ELF-1 (cell line): ENCODE measurements around the gene UNC13C.

Source experiments
- DNase-seq: peaks from one replicate; pipeline ENCODE4 v3.0.0-alpha.2; 2016; ENCODE audit warnings: low read depth, low spot score

Gene UNC13C

GRCh38 chr15:54109014-54109413, 130.8 kb downstream of the UNC13C start:
- no peak for DNase-seq

- DNase-seq = no peak
Observed at GRCh38 chr15:54119051-54119450, 140.8 kb downstream of the UNC13C start.

GRCh38 chr15:54120949-54121463, 142.8 kb downstream of the UNC13C start:
- no peak for DNase-seq

GRCh38 chr15:54127574-54127973, 149.3 kb downstream of the UNC13C start:
- no peak for DNase-seq

GRCh38 chr15:54131410-54131809, 153.2 kb downstream of the UNC13C start:
- no peak for DNase-seq

GRCh38 chr15:54149115-54149531, 170.9 kb downstream of the UNC13C start:
- no peak for DNase-seq

- no peak for DNase-seq
Observed at GRCh38 chr15:54150255-54150654, 172.0 kb downstream of the UNC13C start.

GRCh38 chr15:54159012-54159411, 180.8 kb downstream of the UNC13C start:
- no peak for DNase-seq

- DNase-seq = no peak
Observed at GRCh38 chr15:54187325-54187724, 209.1 kb downstream of the UNC13C start.

GRCh38 chr15:54197995-54198394, 219.8 kb downstream of the UNC13C start:
- DNase-seq = no peak

- no peak for DNase-seq
Observed at GRCh38 chr15:54206586-54207321, 228.5 kb downstream of the UNC13C start.

GRCh38 chr15:54208786-54209185, 230.5 kb downstream of the UNC13C start:
- no peak for DNase-seq

- no peak for DNase-seq
Observed at GRCh38 chr15:54212635-54213034, 234.4 kb downstream of the UNC13C start.

GRCh38 chr15:54226455-54226854, 248.2 kb downstream of the UNC13C start:
- DNase-seq = no peak

GRCh38 chr15:54227569-54227968, 249.3 kb downstream of the UNC13C start:
- DNase-seq = no peak

- no peak for DNase-seq
Observed at GRCh38 chr15:54250326-54250725, 272.1 kb downstream of the UNC13C start.

- DNase-seq = no peak
Observed at GRCh38 chr15:54256190-54256589, 277.9 kb downstream of the UNC13C start.

GRCh38 chr15:54273928-54274327, 295.7 kb downstream of the UNC13C start:
- no peak for DNase-seq

- DNase-seq = no peak
Observed at GRCh38 chr15:54277834-54278233, 299.6 kb downstream of the UNC13C start.

GRCh38 chr15:54280726-54281125, 302.5 kb downstream of the UNC13C start:
- no peak for DNase-seq

- DNase-seq = no peak
Observed at GRCh38 chr15:54282228-54282836, 304.1 kb downstream of the UNC13C start.

- DNase-seq = no peak
Observed at GRCh38 chr15:54288049-54288448, 309.8 kb downstream of the UNC13C start.

- no peak for DNase-seq
Observed at GRCh38 chr15:54289590-54290136, 311.4 kb downstream of the UNC13C start.
